A172 (cell line): ENCODE measurements around the gene MAK. TPM values are rescaled to one million over a fixed set of nuclear protein-coding genes. Genes with fewer than 3 reads are reported as not detected.
"Not testable (repeated sequence)": the region's sequence is repeated elsewhere in the genome, so short reads cannot be mapped to it uniquely, and the experiment has no call there.

Experiments
- DNase-seq: peaks from one replicate; pipeline ENCODE4 v3.0.0-alpha.2; 2015; ENCODE audit warnings: low spot score
- total RNA-seq: library from RNA; depleted of rRNA; stranded (reverse); fragments of >200 nt; shearing (Covaris generic); gene quantifications from 2 replicates; pipeline ENCODE4 v1.2.3, GENCODE V29; 2014; rRNA removed

The MAK gene
- total RNA-seq, 1 experiment from 2014 or later: not detected

- no peak for DNase-seq
Measured at GRCh38 chr6:10725044-10725443, 113.3 kb downstream of the MAK start.

GRCh38 chr6:10723567-10723881 lies 114.8 kb downstream of the MAK start:
- no peak for DNase-seq

- DNase-seq: peak; percentile 95
Measured at GRCh38 chr6:10722820-10723566, 115.3 kb downstream of the MAK start, which contains the start of gene TMEM14C. TMEM14C (plus strand) TSS chr6:10723070; CDS start chr6:10724614, 1,544 bp downstream.

- DNase-seq: no peak
Measured at GRCh38 chr6:10722570-10722819, 115.8 kb downstream of the MAK start.

GRCh38 chr6:10721850-10722569 lies 116.3 kb downstream of the MAK start:
- no peak for DNase-seq

- DNase-seq: not testable (repeated sequence)
Measured at GRCh38 chr6:10720960-10721849, 117.1 kb downstream of the MAK start.

- DNase-seq: no peak
Measured at GRCh38 chr6:10720265-10720959, 117.9 kb downstream of the MAK start.

GRCh38 chr6:10719964-10720264 lies 118.4 kb downstream of the MAK start:
- DNase-seq: no peak

- DNase-seq: peak; percentile 44
Measured at GRCh38 chr6:10719296-10719963, 118.9 kb downstream of the MAK start.

- no peak for DNase-seq
Measured at GRCh38 chr6:10713962-10714361, 124.4 kb downstream of the MAK start.

Other genes starting within 250 kb of the MAK start
- 15.2 and 16.5 TPM in 2 replicates for gene C6orf52, start 143.9 kb downstream of the MAK start, total RNA-seq
- 34.7 and 45.3 TPM in 2 replicates for gene PAK1IP1, start 143.6 kb downstream of the MAK start, total RNA-seq
- 312 and 395 TPM in 2 replicates for gene TMEM14C, start 115.5 kb downstream of the MAK start, total RNA-seq
- gene TMEM14B, start 90.7 kb downstream of the MAK start, total RNA-seq: 240 and 245 TPM in 2 replicates
- gene GCM2, start 43.5 kb upstream of the MAK start, total RNA-seq: not detected in 2 replicates
- 0.07 and 0.57 TPM in 2 replicates for gene SYCP2L, start 48.5 kb upstream of the MAK start, total RNA-seq
- gene ELOVL2, start 205.8 kb upstream of the MAK start, total RNA-seq: 9.4 and 10.5 TPM in 2 replicates